GM18507 (cell line): Measurements from ENCODE around the gene CAPN11.
A peak's percentile ranks its signal among the peaks of the same experiment; 100 is the strongest.
"Not testable (repeated sequence)": the region's sequence is repeated elsewhere in the genome, so short reads cannot be mapped to it uniquely, and the experiment has no call there.

Experiments
- DNase-seq: peaks from one replicate; pipeline ENCODE4 v3.0.0; 2011; ENCODE audit warnings: low read depth; ENCODE audit not compliant: insufficient read length; ENCODE audit errors: extremely low spot score
- FAIRE-seq: peaks from 2 replicates; lab custom pipeline; 2011; peaks lifted over from hg19 to GRCh38; lab: Jason Lieb, UNC

Gene CAPN11

GRCh38 chr6:44128020-44128917 is 30.4 kb upstream of the CAPN11 start:
- no peak for FAIRE-seq
- DNase-seq = peak; percentile 18

GRCh38 chr6:44129841-44130322 is 28.7 kb upstream of the CAPN11 start:
- DNase-seq (no peak), FAIRE-seq (no peak)

DNA sequence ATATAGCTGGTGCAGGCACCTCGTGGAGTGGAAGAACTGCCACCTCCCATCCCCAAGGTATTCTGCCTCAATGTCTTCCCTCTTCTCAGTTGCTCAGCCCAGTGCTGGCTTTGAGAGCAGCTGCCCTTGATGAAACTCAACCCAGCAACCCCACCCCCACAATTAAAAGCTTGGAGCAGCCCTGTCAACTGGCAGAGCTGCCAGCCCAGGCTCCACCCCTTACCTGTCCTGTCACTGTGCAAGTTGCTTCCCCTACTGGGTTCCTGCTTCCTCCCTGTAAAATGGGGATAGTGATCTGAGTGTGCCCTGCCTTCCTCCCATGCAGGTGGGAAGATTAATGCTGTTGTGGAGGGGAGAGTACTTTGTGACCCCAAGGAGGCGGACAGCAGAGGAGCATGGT is 26.7 kb upstream of the CAPN11 start:
- DNase-seq (no peak), FAIRE-seq (no peak)

- DNase-seq (no peak), FAIRE-seq (no peak)
Measured at GRCh38 chr6:44132476-44132875, 26.1 kb upstream of the CAPN11 start.

GRCh38 chr6:44133003-44133931 is 25.4 kb upstream of the CAPN11 start:
- no peak for FAIRE-seq
- DNase-seq = no peak

- FAIRE-seq (no peak), DNase-seq (no peak)
Measured at GRCh38 chr6:44133981-44134711, 24.5 kb upstream of the CAPN11 start.

DNA sequence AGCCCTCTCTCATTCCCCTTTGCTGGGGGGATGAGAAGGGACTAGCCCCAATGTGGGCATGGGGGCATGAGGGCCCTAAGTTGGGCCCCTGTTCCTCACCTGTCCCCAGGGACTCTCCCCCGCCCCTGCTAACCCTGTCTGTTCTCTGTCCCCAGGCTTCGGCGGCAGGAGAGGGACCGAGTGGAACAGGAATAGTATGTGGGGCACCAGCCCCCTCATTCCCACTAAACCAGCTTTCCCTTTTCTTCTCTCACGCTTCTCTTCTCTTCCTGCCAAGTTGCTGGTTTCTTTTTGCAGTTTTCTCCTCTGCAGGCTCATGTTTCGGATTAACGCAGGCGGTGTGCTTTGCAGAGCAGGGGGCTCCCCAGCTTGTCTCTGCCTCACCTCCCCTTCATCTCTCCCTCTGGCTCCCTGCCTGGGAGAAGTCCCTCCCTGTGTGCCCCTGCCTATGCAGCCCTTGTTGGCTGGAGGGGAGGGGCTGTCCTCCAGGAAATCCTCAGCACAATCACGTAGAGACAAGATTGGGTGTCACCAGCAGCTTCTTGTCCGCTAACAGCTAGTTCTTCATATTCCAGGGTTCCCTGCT is 23.4 kb upstream of the CAPN11 start:
- FAIRE-seq = no peak
- DNase-seq = no peak

DNA sequence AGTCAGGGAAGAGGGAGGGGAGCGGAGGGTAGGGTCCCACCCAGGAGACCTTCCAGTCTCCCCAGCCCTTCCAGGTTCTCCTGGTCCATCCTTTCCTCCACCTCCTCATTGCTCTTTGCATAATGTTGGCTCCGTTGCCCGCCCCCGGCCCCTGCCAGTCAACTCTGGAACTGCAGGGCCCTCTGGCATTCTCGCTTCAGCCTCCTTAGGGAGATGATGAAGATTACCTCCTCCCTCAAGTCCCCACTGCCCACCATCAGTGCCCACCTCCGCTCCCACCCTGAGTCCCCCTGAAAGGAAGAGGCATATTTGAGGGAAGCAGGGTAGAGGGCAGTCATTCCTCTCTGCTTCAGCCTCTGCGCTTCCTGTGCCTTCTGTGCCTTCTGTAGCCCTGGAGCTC is 22.7 kb upstream of the CAPN11 start:
- FAIRE-seq = no peak
- no peak for DNase-seq

DNA sequence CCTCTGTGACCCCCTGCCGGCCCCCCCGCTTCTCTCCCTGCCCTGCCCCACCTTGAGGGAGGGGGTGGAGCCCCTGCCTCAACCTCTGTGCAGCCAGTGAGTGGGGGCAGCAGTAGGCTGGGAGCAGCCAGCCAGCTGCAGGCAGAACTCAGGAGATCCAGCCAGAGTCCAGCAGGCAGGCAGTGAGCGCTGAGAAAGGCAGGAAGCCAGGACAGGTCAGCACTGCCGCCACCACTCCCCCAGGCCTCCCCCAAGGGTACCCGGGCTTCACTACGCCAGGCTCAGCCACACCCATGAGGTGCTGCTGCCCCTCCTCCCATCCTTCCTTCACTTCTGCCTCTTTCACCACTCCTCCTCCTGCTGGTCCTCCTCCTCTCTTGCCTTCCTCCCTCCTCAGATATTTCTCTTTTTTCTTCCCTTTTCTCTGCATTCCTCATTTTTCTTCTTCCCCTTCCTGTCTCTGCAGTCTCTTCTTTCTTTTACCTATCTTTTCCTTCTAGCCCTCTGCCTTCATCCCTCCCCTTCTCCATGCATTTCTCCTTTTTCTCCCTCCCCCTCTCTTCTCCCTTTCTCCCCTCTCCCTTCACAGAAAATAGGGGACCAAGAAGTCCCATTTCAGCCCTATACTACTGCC is 19.8 kb upstream of the CAPN11 start:
- FAIRE-seq = no peak
- DNase-seq = no peak

DNA sequence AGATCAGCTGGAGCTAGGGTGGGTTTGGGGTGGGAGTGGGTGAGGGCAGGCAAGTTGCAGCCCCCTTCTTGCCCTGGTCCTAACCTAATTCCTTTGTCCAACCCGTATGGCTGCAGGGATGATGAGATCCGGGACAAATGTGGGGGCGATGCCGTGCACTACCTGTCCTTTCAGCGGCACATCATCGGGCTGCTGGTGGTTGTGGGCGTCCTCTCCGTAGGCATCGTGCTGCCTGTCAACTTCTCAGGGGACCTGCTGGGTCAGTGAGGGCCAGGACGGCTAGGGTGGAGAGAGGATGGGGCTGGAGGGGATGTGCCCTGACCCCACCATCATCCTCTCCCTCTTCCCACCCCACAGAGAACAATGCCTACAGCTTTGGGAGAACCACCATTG is 19.3 kb upstream of the CAPN11 start:
- DNase-seq = no peak
- FAIRE-seq = no peak

DNA sequence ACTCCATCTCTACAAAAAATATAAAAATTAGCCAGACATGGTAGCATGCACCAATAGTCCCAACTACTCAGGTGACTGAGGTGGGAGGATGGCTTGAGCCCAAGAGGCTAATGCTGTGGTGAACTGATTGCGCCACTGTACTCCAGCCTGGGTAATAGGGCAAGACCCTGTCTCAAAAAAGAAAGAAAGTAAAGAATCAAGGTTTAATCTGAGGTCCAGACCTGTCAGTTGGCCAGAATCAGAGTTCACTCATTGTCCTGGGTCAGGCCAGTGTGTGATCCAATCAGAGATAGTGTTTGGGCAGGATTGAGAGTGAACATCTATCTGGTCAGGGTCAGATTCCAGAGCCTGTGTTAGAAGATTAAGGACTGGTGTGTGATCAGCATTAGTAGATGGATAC is 15.8 kb upstream of the CAPN11 start:
- FAIRE-seq (no peak), DNase-seq (no peak)

DNA sequence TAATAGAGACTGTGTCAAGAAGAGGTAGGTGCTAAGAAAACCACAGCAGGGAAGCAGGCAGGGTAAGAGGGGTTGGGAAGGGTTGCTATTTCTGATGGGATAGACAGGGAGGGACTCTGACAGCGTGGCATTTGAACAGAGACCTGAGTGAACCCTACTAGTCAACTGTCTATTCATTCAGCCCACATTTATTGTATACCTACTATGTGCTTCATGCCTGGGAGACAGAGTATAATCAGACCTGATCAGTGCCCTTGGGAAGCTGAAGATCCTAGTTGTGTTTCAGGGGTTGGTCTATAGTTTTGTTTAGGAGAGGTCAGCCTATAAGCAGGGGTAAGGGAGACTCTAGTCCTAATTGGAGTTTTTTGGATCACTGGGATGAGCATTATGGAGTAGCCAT is 14.9 kb upstream of the CAPN11 start:
- no peak for DNase-seq
- FAIRE-seq = no peak

DNA sequence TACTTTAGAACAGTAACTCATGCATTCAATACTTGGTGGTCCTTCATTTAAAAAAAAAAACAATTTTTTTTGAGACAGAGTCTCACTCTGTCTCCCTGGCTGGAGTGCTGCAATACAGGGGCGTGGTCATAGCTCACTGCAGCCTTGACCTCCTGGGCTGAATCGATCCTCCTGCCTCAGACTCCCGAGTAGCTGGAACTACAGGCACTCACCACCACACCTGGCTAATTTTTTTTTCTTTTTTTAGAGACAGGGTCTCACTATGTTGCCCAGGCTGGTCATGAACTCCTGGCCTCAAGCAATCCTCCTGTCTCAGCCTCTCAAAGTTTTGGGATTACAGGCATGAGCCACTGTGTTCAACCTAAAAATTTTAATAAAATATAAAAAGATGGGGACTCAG is 14.1 kb upstream of the CAPN11 start:
- not testable (repeated sequence) for DNase-seq, FAIRE-seq

DNA sequence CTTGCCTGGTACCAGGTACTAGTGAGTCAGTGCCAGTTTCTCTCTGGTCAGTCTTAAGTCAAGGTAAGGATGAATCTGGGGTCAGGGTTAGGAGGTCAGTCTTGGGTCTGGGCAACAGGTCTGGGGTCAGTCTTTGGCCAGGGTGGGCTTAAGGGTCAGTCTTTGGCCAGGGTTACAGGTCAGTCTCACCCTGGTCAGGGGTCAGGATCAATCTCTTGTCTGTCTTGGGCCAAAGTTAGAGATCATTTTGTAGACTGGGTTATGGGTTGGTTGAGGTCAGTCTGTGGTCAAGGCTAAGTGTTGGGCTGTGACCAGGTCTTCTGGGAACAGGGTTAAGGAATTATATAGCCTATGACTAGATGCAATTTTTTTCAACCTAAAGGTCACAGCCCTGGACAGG is 12.8 kb upstream of the CAPN11 start:
- FAIRE-seq (no peak), DNase-seq (no peak)

GRCh38 chr6:44146685-44147084 is 11.9 kb upstream of the CAPN11 start:
- FAIRE-seq = no peak
- no peak for DNase-seq

- no peak for FAIRE-seq
- DNase-seq = no peak
Measured at GRCh38 chr6:44147256-44147655, 11.4 kb upstream of the CAPN11 start.

- FAIRE-seq (no peak), DNase-seq (no peak)
Measured at GRCh38 chr6:44148306-44148705, 10.3 kb upstream of the CAPN11 start.

- FAIRE-seq = no peak
- DNase-seq = no peak
Measured at GRCh38 chr6:44149369-44150012, 9.1 kb upstream of the CAPN11 start.
